Cardiac muscle cell (in vitro differentiated cells and primary cell): ENCODE data around the gene ITIH5. TPM values are rescaled to one million over a fixed set of nuclear protein-coding genes. Genes with fewer than 3 reads are reported as not detected.

Source experiments
- DNase-seq, 2 donors: peaks; one replicate each; pipeline versions ENCODE4 v3.0.0 to v3.0.0-alpha.2; 2010 to 2017; ENCODE audit warnings: low read depth in 1 of 2, low spot score in 1 of 2
- H3K27ac ChIP-seq: fragments of 200-600 bp; sonication (generic); 2 replicates; pipeline ENCODE4 v1.5.1; 2016
- H3K27me3 ChIP-seq: fragments of 200-600 bp; sonication (generic); 2 replicates; pipeline ENCODE4 v1.6.0; 2016; ENCODE audit warnings: control low read depth
- H3K36me3 ChIP-seq: fragments of 200-600 bp; sonication (generic); 2 replicates; pipeline ENCODE4 v1.5.1; 2016; ENCODE audit warnings: control low read depth
- H3K4me1 ChIP-seq: fragments of 200-600 bp; sonication (generic); 2 replicates; pipeline ENCODE4 v1.8.1; 2017; ENCODE audit warnings: low read depth, mild to moderate bottlenecking, mixed run types
- H3K4me3 ChIP-seq: fragments of 200-600 bp; sonication (generic); 2 replicates; pipeline ENCODE4 v1.5.1; 2016; ENCODE audit warnings: mild to moderate bottlenecking
- H3K9me3 ChIP-seq: fragments of 200-600 bp; sonication (generic); 2 replicates; pipeline ENCODE4 v1.5.1; 2017; ENCODE audit warnings: low read depth, mild to moderate bottlenecking, control low read depth
- CTCF ChIP-seq: IDR thresholded peaks from 2 replicates; pipeline ENCODE4 v1.5.1; 2012; ENCODE audit warnings: low read depth, mild to moderate bottlenecking, low read length
- polyA plus RNA-seq: library from polyadenylated mRNA; unstranded; fragments of >200 nt; fragmentation: Nextera tagmentation; extraction: Ambion mirVana; gene quantifications from 2 replicates; pipeline ENCODE4 v1.2.1, GENCODE V29; 2016
- total RNA-seq: library from RNA; depleted of rRNA; stranded (reverse); fragments of >200 nt; gene quantifications from 2 replicates; pipeline ENCODE4 v1.2.3, GENCODE V29; 2016

ITIH5 gene
- total and polyA plus RNA-seq, 2 experiments from 2014 or later = 0.11 to 0.60 TPM

- DNase-seq = no peak
- H3K4me1 ChIP-seq = no peaks in the 10 kb centered on the region
- no peaks in the 10 kb centered on the region for H3K27me3 ChIP-seq
- no peaks in the 10 kb centered on the region for H3K9me3 ChIP-seq
- no peaks in the 10 kb centered on the region for H3K36me3 ChIP-seq
- no peak overlapping the region for H3K4me3 ChIP-seq
- no peak for TF ChIP-seq CTCF
- H3K27ac ChIP-seq = no peak overlapping the region
Observed at GRCh38 chr10:7707102-7707501, 40.3 kb upstream of the ITIH5 start.

DNA sequence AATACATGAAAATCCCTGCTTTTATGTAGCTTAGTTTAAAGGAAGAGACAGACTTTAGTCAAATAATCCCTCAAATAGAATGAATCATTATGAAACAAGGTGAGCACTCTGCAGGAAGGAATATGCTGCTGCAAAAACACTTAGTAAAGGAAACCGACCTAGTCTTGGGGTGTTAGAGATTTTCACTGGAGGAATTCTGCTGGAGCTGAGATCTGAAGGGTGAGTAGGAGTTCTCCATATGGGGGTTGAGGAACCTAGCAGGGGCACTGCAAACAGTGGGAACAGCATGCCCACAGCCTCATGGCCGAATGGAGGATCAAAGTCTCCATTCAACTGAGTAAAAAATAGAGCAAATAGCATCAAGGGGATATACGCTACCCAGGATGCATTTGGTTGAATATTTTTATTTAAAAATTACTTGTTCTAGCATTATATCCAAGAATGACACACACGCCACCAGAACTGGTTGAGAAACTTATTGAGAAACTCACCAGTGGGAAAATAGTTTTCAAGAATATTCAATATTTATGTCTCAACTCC lies 39.8 kb upstream of the ITIH5 start:
- Histone ChIP-seq H3K4me3 (no peak overlapping the region), H3K36me3 (no peaks in the 10 kb centered on the region), H3K4me1 (no peaks in the 10 kb centered on the region), H3K27ac (no peak overlapping the region), H3K27me3 (no peaks in the 10 kb centered on the region), H3K9me3 (no peaks in the 10 kb centered on the region)
- no peak for TF ChIP-seq CTCF
- DNase-seq = no peak

- no peaks in the 10 kb centered on the region for H3K36me3 ChIP-seq
- no peaks in the 10 kb centered on the region for H3K9me3 ChIP-seq
- no peak for DNase-seq
- no peaks in the 10 kb centered on the region for H3K4me1 ChIP-seq
- no peak overlapping the region for H3K4me3 ChIP-seq
- no peak overlapping the region for H3K27ac ChIP-seq
- no peaks in the 10 kb centered on the region for H3K27me3 ChIP-seq
- no peak for TF ChIP-seq CTCF
Observed at GRCh38 chr10:7705341-7705740, 38.6 kb upstream of the ITIH5 start.

DNA sequence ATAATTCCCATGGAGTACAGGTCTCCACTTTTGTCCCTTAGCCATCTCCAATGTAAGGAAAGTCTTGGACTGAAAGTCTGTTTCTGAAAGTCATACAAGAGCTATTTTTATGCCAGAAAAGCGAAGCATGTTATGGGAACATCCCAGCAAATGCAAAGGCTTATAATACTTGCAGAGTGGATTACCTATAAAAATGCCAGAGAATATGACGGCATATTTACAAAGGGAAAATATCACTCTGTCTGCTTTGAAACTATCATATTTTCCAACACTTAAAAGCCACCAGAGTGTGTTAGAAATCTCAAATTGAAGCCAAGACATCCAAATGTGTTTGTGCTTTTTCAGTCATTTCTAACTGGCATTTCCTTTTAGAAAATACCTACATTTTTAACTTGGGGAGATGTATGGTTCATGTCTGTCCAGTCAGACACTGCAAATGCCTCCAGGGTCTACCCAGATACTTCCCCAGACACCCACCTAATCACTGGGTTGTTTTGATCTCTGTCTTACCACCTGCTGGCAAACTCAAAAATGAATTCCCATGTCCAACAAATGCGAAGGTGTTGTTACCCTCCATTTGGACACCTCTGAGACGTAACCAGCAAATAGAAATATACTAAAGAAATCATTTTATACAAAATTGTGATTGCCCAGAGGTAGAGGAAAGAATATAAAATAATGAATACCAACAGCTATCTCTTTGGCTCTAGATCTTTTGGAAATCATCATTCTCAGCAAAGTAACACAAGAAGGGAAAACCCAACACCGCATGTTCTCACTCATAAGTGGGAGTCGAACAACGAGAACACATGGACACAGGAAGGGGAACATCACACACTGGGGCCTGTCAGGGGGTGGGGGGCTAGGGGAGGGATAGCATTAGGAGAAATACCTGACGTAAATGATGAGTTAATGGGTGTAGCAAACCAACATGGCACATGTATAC lies 37.6 kb upstream of the ITIH5 start:
- Histone ChIP-seq H3K36me3 (no peaks in the 10 kb centered on the region), H3K27ac (no peak overlapping the region), H3K4me1 (no peaks in the 10 kb centered on the region), H3K9me3 (no peaks in the 10 kb centered on the region), H3K27me3 (no peaks in the 10 kb centered on the region), H3K4me3 (no peak overlapping the region)
- no peak for TF ChIP-seq CTCF
- DNase-seq = no peak

DNA sequence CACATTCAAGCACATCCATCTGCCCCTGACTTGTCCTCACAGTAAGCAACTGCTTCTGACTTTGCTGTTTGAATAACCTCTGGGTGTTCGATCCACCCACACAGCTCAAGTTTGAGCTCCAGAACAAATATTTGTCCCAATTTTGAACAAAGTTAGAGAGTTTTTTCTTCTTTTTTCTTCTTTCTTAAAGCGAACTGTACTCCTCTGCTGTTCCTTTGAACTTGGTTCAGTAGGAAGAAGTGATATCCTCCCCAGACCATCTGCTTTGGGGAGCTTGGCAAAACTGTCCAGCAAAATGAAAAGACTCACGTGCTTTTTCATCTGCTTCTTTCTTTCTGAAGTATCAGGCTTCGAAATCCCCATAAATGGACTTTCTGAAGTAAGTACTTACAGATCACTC lies 36.4 kb upstream of the ITIH5 start, which contains the start of gene ITIH2:
TSS of gene ITIH2 (plus strand) at position 177 of the 400 bp plus-strand sequence. CDS start at position 296, 119 bp downstream.
- Histone ChIP-seq H3K9me3 (no peaks in the 10 kb centered on the region), H3K27ac (no peak within 1 kb of the TSS), H3K27me3 (no peaks in the 10 kb centered on the region), H3K4me1 (no peaks in the 10 kb centered on the region), H3K36me3 (no peaks in the 10 kb centered on the region), H3K4me3 (no peak within 1 kb of the TSS)
- no peak for TF ChIP-seq CTCF
- no peak for DNase-seq
